Bronchial epithelial cell (primary cell): ENCODE measurements around the gene DLX2. TPM values are rescaled to one million over a fixed set of nuclear protein-coding genes. Genes with fewer than 3 reads are reported as not detected.
A peak's percentile ranks its signal among the peaks of the same experiment; 100 is the strongest.

Experiments used
- DNase-seq: peaks from one replicate; pipeline ENCODE4 v3.0.0-alpha.2; 2010; ENCODE audit warnings: low read depth
- FAIRE-seq: peaks from 2 replicates; lab custom pipeline; 2011; peaks lifted over from hg19 to GRCh38; lab: Jason Lieb, UNC
- H3K27me3 ChIP-seq: 2 replicates; pipeline ENCODE4 v1.5.1; 2011; ENCODE audit warnings: low read length; ENCODE audit not compliant: control insufficient read depth, insufficient read depth
- H3K36me3 ChIP-seq: 2 replicates; pipeline ENCODE4 v1.5.1; 2011; ENCODE audit warnings: low read length; ENCODE audit not compliant: control insufficient read depth, insufficient read depth
- H3K4me3 ChIP-seq: 2 replicates; pipeline ENCODE4 v1.5.1; 2011; ENCODE audit warnings: mild to moderate bottlenecking, low read depth, low read length, control low read depth
- CTCF ChIP-seq: IDR thresholded peaks from 2 replicates; pipeline ENCODE4 v1.5.1; 2011; ENCODE audit warnings: mild to moderate bottlenecking, moderate library complexity, low read length, control low read depth, inconsistent platforms; ENCODE audit not compliant: insufficient read depth, severe bottlenecking
- total RNA-seq: library from RNA; depleted of rRNA; stranded (reverse); fragments of >200 nt; gene quantifications from 2 replicates; pipeline ENCODE4 v1.2.1, GENCODE V29; 2014

Gene DLX2
- total RNA-seq, 1 donor from 2014 or later, result not detected

DNA sequence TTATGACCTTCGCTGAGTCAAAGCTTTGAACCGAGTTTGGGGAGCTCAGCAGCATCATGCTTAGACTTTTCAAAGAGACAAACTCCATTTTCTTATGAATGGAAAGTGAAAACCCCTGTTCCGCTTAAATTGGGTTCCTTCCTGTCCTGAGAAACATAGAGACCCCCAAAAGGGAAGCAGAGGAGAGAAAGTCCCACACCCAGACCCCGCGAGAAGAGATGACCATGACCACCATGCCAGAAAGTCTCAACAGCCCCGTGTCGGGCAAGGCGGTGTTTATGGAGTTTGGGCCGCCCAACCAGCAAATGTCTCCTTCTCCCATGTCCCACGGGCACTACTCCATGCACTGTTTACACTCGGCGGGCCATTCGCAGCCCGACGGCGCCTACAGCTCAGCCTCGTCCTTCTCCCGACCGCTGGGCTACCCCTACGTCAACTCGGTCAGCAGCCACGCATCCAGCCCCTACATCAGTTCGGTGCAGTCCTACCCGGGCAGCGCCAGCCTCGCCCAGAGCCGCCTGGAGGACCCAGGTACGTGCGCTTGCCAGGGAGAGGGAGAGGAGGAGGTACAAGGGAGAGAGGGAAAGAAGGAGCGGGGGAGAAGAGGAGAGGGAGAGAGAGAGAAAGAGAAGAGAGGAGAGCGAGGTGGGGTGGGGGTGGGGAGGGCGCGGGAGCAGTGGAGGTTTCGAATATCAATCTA lies 17.1 kb downstream of the DLX2 start, which contains the start of gene DLX1:
TSS of gene DLX1 (plus strand) at position 48 of the 700 bp plus-strand sequence. CDS start at position 219, 171 bp downstream.
- no peak for DNase-seq
- H3K27me3 ChIP-seq, result peaks cover 90% of the 10 kb centered on the region
- peak within 1 kb of the TSS; percentile 38 for H3K4me3 ChIP-seq
- H3K36me3 ChIP-seq, result no peaks in the 10 kb centered on the region
- FAIRE-seq, result no peak
- TF ChIP-seq CTCF, result no peak

- Histone ChIP-seq H3K36me3 (no peaks in the 10 kb centered on the region), H3K27me3 (peaks cover 84% of the 10 kb centered on the region), H3K4me3 (peak overlapping the region; percentile 38)
- no peak for FAIRE-seq
- no peak for TF ChIP-seq CTCF
- DNase-seq, result peak; percentile 90
These were observed 17.8 kb downstream of the DLX2 start for GRCh38 chr2:172084645-172085459.

DNA sequence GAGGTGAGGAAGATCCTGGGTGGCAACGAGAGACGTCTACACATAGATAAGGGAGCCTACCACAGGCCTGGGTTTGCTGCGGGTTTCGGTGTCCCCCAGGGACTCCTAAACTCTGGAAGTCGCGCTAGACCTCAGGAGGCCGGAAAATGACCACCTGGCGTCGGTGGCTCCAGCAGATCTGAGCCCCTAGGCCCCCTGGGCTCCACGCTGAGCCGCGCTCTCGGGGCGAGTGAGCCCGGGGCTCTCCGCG lies 18.4 kb downstream of the DLX2 start:
- no peak for FAIRE-seq
- no peak for DNase-seq
- Histone ChIP-seq H3K36me3 (no peaks in the 10 kb centered on the region), H3K4me3 (no peak overlapping the region), H3K27me3 (peaks cover 79% of the 10 kb centered on the region)
- no peak for TF ChIP-seq CTCF

- FAIRE-seq (no peak), DNase-seq (no peak)
- H3K4me3 ChIP-seq, result no peak overlapping the region
- H3K36me3 ChIP-seq, result no peaks in the 10 kb centered on the region
- TF ChIP-seq CTCF, result no peak
- peaks cover 76% of the 10 kb centered on the region for H3K27me3 ChIP-seq
These were observed 18.9 kb downstream of the DLX2 start for GRCh38 chr2:172083628-172084394.

GRCh38 chr2:172082944-172083627 lies 19.6 kb downstream of the DLX2 start:
- H3K27me3 ChIP-seq, result peaks cover 69% of the 10 kb centered on the region
- FAIRE-seq, result no peak

More at GRCh38 chr2:172082944-172083627, 19.6 kb downstream of the DLX2 start:
- Histone ChIP-seq H3K36me3 (no peaks in the 10 kb centered on the region), H3K4me3 (no peak overlapping the region)
- TF ChIP-seq CTCF, result no peak
- DNase-seq, result no peak
